OCI-LY1 (cell line): ENCODE results near the gene ASCL2.

Experiments used
- H2AFZ ChIP-seq: fragments of 200-600 bp; sonication (generic), shearing (Covaris generic); 2 replicates; pipeline ENCODE4 v1.6.0; 2014; ENCODE audit warnings: antibody characterized with exemption, mild to moderate bottlenecking, low read length
- H3F3A ChIP-seq: fragments of 200-600 bp; sonication (generic), shearing (Covaris generic); 2 replicates; pipeline ENCODE4 v1.6.0; 2014; ENCODE audit warnings: mild to moderate bottlenecking, antibody characterized with exemption, low read length, moderate library complexity; ENCODE audit not compliant: insufficient read depth
- H3K27ac ChIP-seq: fragments of 200-600 bp; sonication (generic); 2 replicates; pipeline ENCODE4 v1.5.1; 2014; ENCODE audit warnings: low read length, mixed run types, mild to moderate bottlenecking, low read depth; ENCODE audit not compliant: poor library complexity, severe bottlenecking
- H3K27me3 ChIP-seq: fragments of 200-600 bp; sonication (generic); 2 replicates; pipeline ENCODE4 v1.6.0; 2014; ENCODE audit warnings: antibody characterized with exemption, mild to moderate bottlenecking, low read length, moderate library complexity; ENCODE audit not compliant: insufficient read depth
- H3K36me3 ChIP-seq: fragments of 200-600 bp; sonication (generic); 2 replicates; pipeline ENCODE4 v1.6.1; 2014; ENCODE audit warnings: mild to moderate bottlenecking, antibody characterized with exemption, low read length, moderate library complexity, mixed read lengths; ENCODE audit not compliant: insufficient read depth
- H3K4me1 ChIP-seq: fragments of 200-600 bp; sonication (generic); 2 replicates; pipeline ENCODE4 v1.5.1; 2014; ENCODE audit warnings: mild to moderate bottlenecking, low read length, moderate library complexity; ENCODE audit not compliant: insufficient read depth, severe bottlenecking
- H3K4me2 ChIP-seq: fragments of 200-600 bp; sonication (generic), shearing (Covaris generic); 2 replicates; pipeline ENCODE4 v1.6.1; 2014; ENCODE audit warnings: low read length
- H3K4me3 ChIP-seq: fragments of 200-600 bp; sonication (generic); 2 replicates; pipeline ENCODE4 v1.5.1; 2014; ENCODE audit warnings: low read length, low read depth, mild to moderate bottlenecking, mixed read lengths; ENCODE audit not compliant: poor library complexity, severe bottlenecking
- H3K79me2 ChIP-seq: fragments of 200-600 bp; shearing (Covaris generic); 2 replicates; pipeline ENCODE4 v1.6.1; 2016; ENCODE audit warnings: mixed run types, low read length, mixed read lengths; ENCODE audit not compliant: insufficient read depth
- H3K9ac ChIP-seq: fragments of 200-600 bp; sonication (generic), shearing (Covaris generic); 2 replicates; pipeline ENCODE4 v1.6.1; 2014; ENCODE audit warnings: mild to moderate bottlenecking, low read length, mixed read lengths
- H3K9me2 ChIP-seq: fragments of 200-600 bp; sonication (generic), shearing (Covaris generic); 2 replicates; pipeline ENCODE4 v1.6.1; 2014; ENCODE audit warnings: low read depth, mild to moderate bottlenecking, low read length, mixed read lengths
- H3K9me3 ChIP-seq: fragments of 200-600 bp; shearing (Covaris generic); 2 replicates; pipeline ENCODE4 v1.6.1; 2014; ENCODE audit warnings: low read length, mixed read lengths
- H4K20me1 ChIP-seq: fragments of 200-600 bp; sonication (generic), shearing (Covaris generic); 2 replicates; pipeline ENCODE4 v1.6.0; 2016; ENCODE audit warnings: mild to moderate bottlenecking, low read length; ENCODE audit not compliant: insufficient read depth
- EZH2 ChIP-seq: fragments of 200-600 bp; sonication (generic), shearing (Covaris generic); IDR thresholded peaks from 2 replicates; pipeline ENCODE4 v1.8.0; 2017; ENCODE audit warnings: borderline replicate concordance, mixed run types, mild to moderate bottlenecking, antibody characterized with exemption, low read length, moderate library complexity, mixed read lengths
- TF ChIP-seq, protein P1 (sequence below): fragments of 200-600 bp; sonication (generic), shearing (Covaris generic); IDR thresholded peaks from 2 replicates; pipeline ENCODE4 v1.5.1; 2017; ENCODE audit warnings: mild to moderate bottlenecking, antibody characterized with exemption, low read length, moderate library complexity, mixed read lengths

Gene ASCL2

GRCh38 chr11:2266586-2267305 lies 3.6 kb downstream of the ASCL2 start:
- Histone ChIP-seq H3K79me2 (no peaks in the 10 kb centered on the region), H3K9ac (no peak overlapping the region), H3K4me1 (no peaks in the 10 kb centered on the region), H3F3A (no peaks in the 10 kb centered on the region), H3K36me3 (no peaks in the 10 kb centered on the region), H3K9me3 (no peaks in the 10 kb centered on the region), H2AFZ (no peak overlapping the region), H4K20me1 (no peaks in the 10 kb centered on the region), H3K27me3 (no peaks in the 10 kb centered on the region), H3K4me3 (no peak overlapping the region), H3K9me2 (no peaks in the 10 kb centered on the region), H3K27ac (no peak overlapping the region), H3K4me2 (no peak overlapping the region)
- TF ChIP-seq EZH2: no peak
- TF ChIP-seq, protein P1, sequence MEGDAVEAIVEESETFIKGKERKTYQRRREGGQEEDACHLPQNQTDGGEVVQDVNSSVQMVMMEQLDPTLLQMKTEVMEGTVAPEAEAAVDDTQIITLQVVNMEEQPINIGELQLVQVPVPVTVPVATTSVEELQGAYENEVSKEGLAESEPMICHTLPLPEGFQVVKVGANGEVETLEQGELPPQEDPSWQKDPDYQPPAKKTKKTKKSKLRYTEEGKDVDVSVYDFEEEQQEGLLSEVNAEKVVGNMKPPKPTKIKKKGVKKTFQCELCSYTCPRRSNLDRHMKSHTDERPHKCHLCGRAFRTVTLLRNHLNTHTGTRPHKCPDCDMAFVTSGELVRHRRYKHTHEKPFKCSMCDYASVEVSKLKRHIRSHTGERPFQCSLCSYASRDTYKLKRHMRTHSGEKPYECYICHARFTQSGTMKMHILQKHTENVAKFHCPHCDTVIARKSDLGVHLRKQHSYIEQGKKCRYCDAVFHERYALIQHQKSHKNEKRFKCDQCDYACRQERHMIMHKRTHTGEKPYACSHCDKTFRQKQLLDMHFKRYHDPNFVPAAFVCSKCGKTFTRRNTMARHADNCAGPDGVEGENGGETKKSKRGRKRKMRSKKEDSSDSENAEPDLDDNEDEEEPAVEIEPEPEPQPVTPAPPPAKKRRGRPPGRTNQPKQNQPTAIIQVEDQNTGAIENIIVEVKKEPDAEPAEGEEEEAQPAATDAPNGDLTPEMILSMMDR: no peak

- H3K4me1 ChIP-seq: no peaks in the 10 kb centered on the region
- H3K36me3 ChIP-seq: no peaks in the 10 kb centered on the region
- no peaks in the 10 kb centered on the region for H3K9me2 ChIP-seq
- H3F3A ChIP-seq: no peaks in the 10 kb centered on the region
- no peaks in the 10 kb centered on the region for H3K9me3 ChIP-seq
- H4K20me1 ChIP-seq: no peaks in the 10 kb centered on the region
- H3K27me3 ChIP-seq: no peaks in the 10 kb centered on the region
- TF ChIP-seq EZH2: no peak
- TF ChIP-seq, protein P1: no peak
- no peak overlapping the region for H3K9ac ChIP-seq
- no peak overlapping the region for H3K4me3 ChIP-seq
- no peak overlapping the region for H3K4me2 ChIP-seq
- H3K79me2 ChIP-seq: no peaks in the 10 kb centered on the region
- no peak overlapping the region for H3K27ac ChIP-seq
- H2AFZ ChIP-seq: no peak overlapping the region
These were observed 4.4 kb downstream of the ASCL2 start for GRCh38 chr11:2265854-2266585.

DNA sequence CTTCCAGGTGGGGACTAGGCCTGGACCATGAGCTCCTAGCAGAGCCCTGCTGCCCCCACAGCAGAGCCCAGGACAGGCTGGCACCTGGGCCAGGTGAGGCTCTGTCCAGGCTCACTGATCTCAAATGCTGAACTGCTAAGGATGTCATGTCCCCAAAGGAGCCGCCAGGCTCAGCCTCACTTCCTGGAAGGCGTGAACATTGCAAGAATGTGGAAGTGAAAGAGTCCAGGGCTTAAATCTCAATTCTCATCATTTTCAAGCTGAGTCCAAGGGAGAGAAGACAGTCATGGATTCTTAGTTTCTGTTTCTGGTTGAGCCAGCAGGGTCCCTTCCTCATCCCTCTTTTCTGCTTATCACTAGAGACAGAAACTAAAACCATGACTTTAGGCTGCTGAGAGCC lies 5.0 kb downstream of the ASCL2 start:
- Histone ChIP-seq H4K20me1 (no peaks in the 10 kb centered on the region), H3K4me1 (no peaks in the 10 kb centered on the region), H3K27ac (no peak overlapping the region), H3K4me2 (no peak overlapping the region), H3K36me3 (no peaks in the 10 kb centered on the region), H3K9me3 (no peaks in the 10 kb centered on the region), H3K9ac (no peak overlapping the region), H2AFZ (no peak overlapping the region), H3K27me3 (no peaks in the 10 kb centered on the region; the same call in 1 of the 2 replicates), H3K4me3 (no peak overlapping the region), H3K79me2 (no peaks in the 10 kb centered on the region), H3K9me2 (no peaks in the 10 kb centered on the region), H3F3A (no peaks in the 10 kb centered on the region)
- TF ChIP-seq, protein P1: no peak
- TF ChIP-seq EZH2: no peak
